ENCODE results near the gene SKI. TPM values are rescaled to one million over a fixed set of nuclear protein-coding genes. Genes with fewer than 3 reads are reported as not detected.

The SKI gene
- total RNA-seq, 2 experiments from 2014 or later, result 4.7 to 11.7 TPM

- CTCF ChIA-PET (ENCODE audit: unreplicated experiment), result no interaction called here
- peaks cover 14% of the 10 kb centered on the region for H3K4me1 ChIP-seq (ENCODE audit: insufficient read depth, low read length, poor library complexity, severe bottlenecking)
- no peaks in the 10 kb centered on the region for H3K9me3 ChIP-seq (ENCODE audit: low read length)
- no peak overlapping the region for H3K27ac ChIP-seq (ENCODE audit: low read depth, low read length, poor library complexity, severe bottlenecking)
- H3K4me3 ChIP-seq (ENCODE audit: low read depth, low read length, poor library complexity, severe bottlenecking), result no peak overlapping the region
- no peak overlapping the region for H2AFZ ChIP-seq (ENCODE audit: low read length)
- H3K4me2 ChIP-seq (ENCODE audit: low read length), result no peak overlapping the region
- no peaks in the 10 kb centered on the region for H3K9me2 ChIP-seq (ENCODE audit: insufficient read depth, low read length)
- POLR2A ChIA-PET, result no interaction called here
- DNase-seq (ENCODE audit: low spot score), result no peak
- TF ChIP-seq, protein P1, sequence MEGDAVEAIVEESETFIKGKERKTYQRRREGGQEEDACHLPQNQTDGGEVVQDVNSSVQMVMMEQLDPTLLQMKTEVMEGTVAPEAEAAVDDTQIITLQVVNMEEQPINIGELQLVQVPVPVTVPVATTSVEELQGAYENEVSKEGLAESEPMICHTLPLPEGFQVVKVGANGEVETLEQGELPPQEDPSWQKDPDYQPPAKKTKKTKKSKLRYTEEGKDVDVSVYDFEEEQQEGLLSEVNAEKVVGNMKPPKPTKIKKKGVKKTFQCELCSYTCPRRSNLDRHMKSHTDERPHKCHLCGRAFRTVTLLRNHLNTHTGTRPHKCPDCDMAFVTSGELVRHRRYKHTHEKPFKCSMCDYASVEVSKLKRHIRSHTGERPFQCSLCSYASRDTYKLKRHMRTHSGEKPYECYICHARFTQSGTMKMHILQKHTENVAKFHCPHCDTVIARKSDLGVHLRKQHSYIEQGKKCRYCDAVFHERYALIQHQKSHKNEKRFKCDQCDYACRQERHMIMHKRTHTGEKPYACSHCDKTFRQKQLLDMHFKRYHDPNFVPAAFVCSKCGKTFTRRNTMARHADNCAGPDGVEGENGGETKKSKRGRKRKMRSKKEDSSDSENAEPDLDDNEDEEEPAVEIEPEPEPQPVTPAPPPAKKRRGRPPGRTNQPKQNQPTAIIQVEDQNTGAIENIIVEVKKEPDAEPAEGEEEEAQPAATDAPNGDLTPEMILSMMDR (conservative IDR thresholded peaks at IDR 0.05; ENCODE audit: low read length), result no peak
- no peak for TF ChIP-seq EZH2phosphoT487 (IDR thresholded peaks at IDR 0.05; ENCODE audit: borderline replicate concordance, low read depth, low read length)
- no peaks in the 10 kb centered on the region for H3K36me3 ChIP-seq (ENCODE audit: insufficient read depth, low read length)
- BruUV-seq (replicated peaks), result no TSS peak
- no peaks in the 10 kb centered on the region for H4K20me1 ChIP-seq (ENCODE audit: insufficient read depth, low read length)
- intact Hi-C loops (cut with micrococcal nuclease; ENCODE audit: unreplicated experiment), result loop anchor here (5.0 kb wide), 1 partner anchor 105 kb away; no protein-coding TSS in a partner anchor
- no peaks in the 10 kb centered on the region for H3K79me2 ChIP-seq (ENCODE audit: insufficient read depth, low read depth, low read length)
Observed at GRCh38 chr1:2196901-2197638, 31.0 kb upstream of the SKI start.

GRCh38 chr1:2197707-2198165 is 30.4 kb upstream of the SKI start:
- POLR2A ChIA-PET, result no interaction called here
- TF ChIP-seq, protein P1 (conservative IDR thresholded peaks at IDR 0.05; ENCODE audit: low read length), result no peak
- no peak for TF ChIP-seq EZH2phosphoT487 (IDR thresholded peaks at IDR 0.05; ENCODE audit: borderline replicate concordance, low read depth, low read length)
- no peaks in the 10 kb centered on the region for H3K9me2 ChIP-seq (ENCODE audit: insufficient read depth, low read length)
- no peak overlapping the region for H3K27ac ChIP-seq (ENCODE audit: low read depth, low read length, poor library complexity, severe bottlenecking)
- no peak overlapping the region for H3K4me3 ChIP-seq (ENCODE audit: low read depth, low read length, poor library complexity, severe bottlenecking)
- DNase-seq (ENCODE audit: low spot score), result no peak
- H3K4me2 ChIP-seq (ENCODE audit: low read length), result no peak overlapping the region
- H3K9me3 ChIP-seq (ENCODE audit: low read length), result no peaks in the 10 kb centered on the region
- H4K20me1 ChIP-seq (ENCODE audit: insufficient read depth, low read length), result no peaks in the 10 kb centered on the region
- no TSS peak for BruUV-seq (replicated peaks)
- no peaks in the 10 kb centered on the region for H3K36me3 ChIP-seq (ENCODE audit: insufficient read depth, low read length)
- no peaks in the 10 kb centered on the region for H3K79me2 ChIP-seq (ENCODE audit: insufficient read depth, low read depth, low read length)
- intact Hi-C loops (cut with micrococcal nuclease; ENCODE audit: unreplicated experiment), result loop anchor here (5.0 kb wide), 1 partner anchor 105 kb away; no protein-coding TSS in a partner anchor
- CTCF ChIA-PET (ENCODE audit: unreplicated experiment), result no interaction called here
- H3K4me1 ChIP-seq (ENCODE audit: insufficient read depth, low read length, poor library complexity, severe bottlenecking), result peaks cover 12% of the 10 kb centered on the region
- no peak overlapping the region for H2AFZ ChIP-seq (ENCODE audit: low read length)

DNA sequence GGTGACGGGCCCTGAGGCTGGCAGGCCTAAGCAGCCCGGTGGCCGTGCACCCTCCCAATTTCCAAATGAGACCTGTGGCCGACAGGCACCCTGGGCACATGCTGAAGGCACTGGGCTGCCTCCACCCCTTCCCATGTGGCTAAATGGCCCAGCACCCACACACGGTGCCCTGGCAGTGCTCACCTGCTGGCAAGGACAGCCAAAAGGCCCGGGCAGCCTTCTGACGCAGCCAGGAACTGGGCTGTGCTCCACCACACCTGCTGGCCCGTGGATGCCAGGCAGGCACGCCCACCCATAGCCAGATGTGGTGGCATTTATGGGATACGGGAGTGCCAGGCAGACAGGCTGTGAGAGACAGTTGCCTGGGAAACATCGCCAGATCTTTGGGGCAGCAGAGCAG is 29.5 kb upstream of the SKI start:
- no peak overlapping the region for H3K4me2 ChIP-seq (ENCODE audit: low read length)

More for the DNA sequence above, 29.5 kb upstream of the SKI start:
- Histone ChIP-seq H4K20me1 (ENCODE audit: insufficient read depth, low read length) (no peaks in the 10 kb centered on the region), H3K9me2 (ENCODE audit: insufficient read depth, low read length) (no peaks in the 10 kb centered on the region), H3K4me3 (ENCODE audit: low read depth, low read length, poor library complexity, severe bottlenecking) (no peak overlapping the region), H3K36me3 (ENCODE audit: insufficient read depth, low read length) (no peaks in the 10 kb centered on the region), H3K4me1 (ENCODE audit: insufficient read depth, low read length, poor library complexity, severe bottlenecking) (peaks cover 10% of the 10 kb centered on the region), H3K79me2 (ENCODE audit: insufficient read depth, low read depth, low read length) (no peaks in the 10 kb centered on the region), H3K9me3 (ENCODE audit: low read length) (no peaks in the 10 kb centered on the region), H2AFZ (ENCODE audit: low read length) (no peak overlapping the region), H3K27ac (ENCODE audit: low read depth, low read length, poor library complexity, severe bottlenecking) (no peak overlapping the region)
- POLR2A ChIA-PET, result no interaction called here
- CTCF ChIA-PET (ENCODE audit: unreplicated experiment), result no interaction called here
- TF ChIP-seq, protein P1 (conservative IDR thresholded peaks at IDR 0.05; ENCODE audit: low read length), result no peak
- TF ChIP-seq EZH2phosphoT487 (IDR thresholded peaks at IDR 0.05; ENCODE audit: borderline replicate concordance, low read depth, low read length), result no peak
- BruUV-seq (replicated peaks), result no TSS peak
- no peak for DNase-seq (ENCODE audit: low spot score)
- intact Hi-C loops (cut with micrococcal nuclease; ENCODE audit: unreplicated experiment), result loop anchor here (5.0 kb wide), 1 partner anchor 104 kb away; no protein-coding TSS in a partner anchor

Data from OCI-LY7 (cell line).